H1 (cell line): Measurements from ENCODE around the gene LCN10. TPM values are rescaled to one million over a fixed set of nuclear protein-coding genes. Genes with fewer than 3 reads are reported as not detected.

Experiments
- CTCF ChIA-PET: fragments of 300-600 bp; sonication (Branson Sonifier 250); formaldehyde crosslinking; loops from one replicate; lab custom pipeline; 2021; ENCODE audit not compliant: partially characterized antibody; lab: Charles Lee
- POLR2A ChIA-PET: fragments of 300-600 bp; sonication (Branson Sonifier 250); formaldehyde crosslinking; loops from one replicate; lab custom pipeline; 2021; ENCODE audit warnings: inconsistent platforms; ENCODE audit not compliant: partially characterized antibody; lab: Charles Lee
- DNase-seq, 2 experiments: peaks; one replicate each; pipeline versions ENCODE4 v3.0.0 to v3.0.0-alpha.2; 2010 to 2022; ENCODE audit warnings: low spot score in 2 of 2, low read depth in 1 of 2, mixed read lengths in 1 of 2
- FAIRE-seq: peaks from 2 replicates; lab custom pipeline; 2011; peaks lifted over from hg19 to GRCh38; lab: Jason Lieb, UNC
- H2AFZ ChIP-seq: 2 replicates; pipeline ENCODE4 v1.8.1; 2012; ENCODE audit warnings: low read length, inconsistent platforms
- H2AK5ac ChIP-seq: 2 replicates; pipeline ENCODE4 v1.6.1; 2013; ENCODE audit warnings: low read depth, low read length
- H2BK120ac ChIP-seq: replicated peaks from 2 replicates; pipeline ENCODE3; 2013; ENCODE audit warnings: low read depth, low read length, inconsistent platforms
- H2BK12ac ChIP-seq: 2 replicates; pipeline ENCODE4 v1.6.1; 2013; ENCODE audit warnings: low read depth, low read length
- H2BK15ac ChIP-seq: 2 replicates; pipeline ENCODE4 v1.6.1; 2013; ENCODE audit warnings: low read length
- H2BK20ac ChIP-seq: 2 replicates; pipeline ENCODE4 v1.6.1; 2013; ENCODE audit warnings: low read length
- H2BK5ac ChIP-seq: 2 replicates; pipeline ENCODE4 v1.6.1; 2013; ENCODE audit warnings: low read depth, low read length
- H3K14ac ChIP-seq: 2 replicates; pipeline ENCODE4 v1.6.1; 2013; ENCODE audit warnings: inconsistent platforms; ENCODE audit not compliant: insufficient read length
- H3K18ac ChIP-seq: 2 replicates; pipeline ENCODE4 v1.6.1; 2013; ENCODE audit warnings: low read length; ENCODE audit errors: extremely low read depth
- H3K23ac ChIP-seq: 2 replicates; pipeline ENCODE4 v1.6.1; 2013; ENCODE audit warnings: inconsistent platforms; ENCODE audit not compliant: insufficient read length
- H3K23me2 ChIP-seq: 2 replicates; pipeline ENCODE4 v1.6.1; 2013; ENCODE audit warnings: low read depth, low read length
- H3K27ac ChIP-seq: 2 replicates; pipeline ENCODE4 v1.6.1; 2011; ENCODE audit warnings: low read depth, low read length, inconsistent platforms
- H3K27me3 ChIP-seq, 4 experiments: replicated peaks in 1 of 4; 1 replicate in 1 of 4; 2 replicates in 3 of 4; pipeline versions ENCODE4 v1.6.1 to v1.8.1; 2011 to 2013; ENCODE audit warnings: low read length in 3 of 4, mild to moderate bottlenecking in 3 of 4, inconsistent platforms in 2 of 4, mixed read lengths in 2 of 4, moderate library complexity in 1 of 4; ENCODE audit not compliant: control insufficient read depth in 3 of 4, insufficient read depth in 3 of 4; ENCODE audit errors: extremely low read depth in 1 of 4
- H3K36me3 ChIP-seq, 4 experiments: 2 replicates each; pipeline versions ENCODE4 v1.6.1 to v1.8.1; 2011 to 2013; ENCODE audit warnings: mild to moderate bottlenecking in 4 of 4, low read length in 3 of 4, moderate library complexity in 2 of 4, control low read depth in 1 of 4, inconsistent platforms in 1 of 4; ENCODE audit not compliant: insufficient read depth in 4 of 4, control insufficient read depth in 2 of 4
- H3K4ac ChIP-seq: replicated peaks from 2 replicates; pipeline ENCODE3; 2013; ENCODE audit warnings: low read length, low read depth, mixed read lengths, inconsistent platforms; ENCODE audit not compliant: insufficient read length
- H3K4me1 ChIP-seq, 4 experiments: replicated peaks in 1 of 4; 1 replicate in 1 of 4; 2 replicates in 3 of 4; pipeline versions ENCODE4 v1.6.1 to v1.8.1; 2011 to 2013; ENCODE audit warnings: low read length in 3 of 4, inconsistent platforms in 2 of 4, mixed read lengths in 1 of 4; ENCODE audit not compliant: insufficient read depth in 4 of 4, control insufficient read depth in 3 of 4
- H3K4me2 ChIP-seq, 2 experiments: 2 replicates each; pipeline versions ENCODE4 v1.6.1 to v1.8.1; 2011 to 2013; ENCODE audit warnings: low read depth in 2 of 2, low read length in 2 of 2, control low read depth in 1 of 2, inconsistent platforms in 1 of 2, mild to moderate bottlenecking in 1 of 2; ENCODE audit not compliant: insufficient read depth in 1 of 2
- H3K4me3 ChIP-seq, 4 experiments: fragments of 200-600, 300-600 bp in 1 of 4; sonication (generic), shearing (Covaris generic), sonication (Bioruptor Twin) in 1 of 4; 2 replicates each; pipeline versions ENCODE4 v1.5.1 to v1.8.1; 2011 to 2016; ENCODE audit warnings: low read length in 4 of 4, low read depth in 3 of 4, control low read depth in 2 of 4, inconsistent platforms in 2 of 4, mild to moderate bottlenecking in 2 of 4, mixed read lengths in 1 of 4, moderate library complexity in 1 of 4; ENCODE audit not compliant: insufficient read depth in 2 of 4; ENCODE audit errors: extremely low read depth in 1 of 4
- H3K56ac ChIP-seq: replicated peaks from 2 replicates; pipeline ENCODE3; 2013; ENCODE audit warnings: low read depth, mild to moderate bottlenecking, mixed read lengths, low read length, inconsistent platforms; ENCODE audit not compliant: insufficient read length
- H3K79me1 ChIP-seq: 2 replicates; pipeline ENCODE4 v1.6.1; 2013; ENCODE audit warnings: low read depth, low read length, control low read depth
- H3K79me2 ChIP-seq, 2 experiments: 2 replicates each; pipeline versions ENCODE4 v1.6.1 to v1.8.1; 2012 to 2013; ENCODE audit warnings: low read length in 2 of 2, mild to moderate bottlenecking in 2 of 2, inconsistent platforms in 1 of 2; ENCODE audit not compliant: insufficient read depth in 2 of 2, control insufficient read depth in 1 of 2
- H3K9ac ChIP-seq, 4 experiments: replicated peaks in 1 of 4; 1 replicate in 1 of 4; 2 replicates in 3 of 4; pipeline versions ENCODE4 v1.6.1 to v1.8.1; 2011 to 2013; ENCODE audit warnings: low read depth in 3 of 4, low read length in 3 of 4, control low read depth in 2 of 4, mild to moderate bottlenecking in 2 of 4, moderate library complexity in 2 of 4, inconsistent platforms in 1 of 4; ENCODE audit errors: extremely low read depth in 1 of 4
- H3K9me3 ChIP-seq, 2 experiments: 2 replicates each; pipeline versions ENCODE4 v1.6.1 to v1.8.1; 2012 to 2013; ENCODE audit warnings: mild to moderate bottlenecking in 2 of 2, moderate library complexity in 2 of 2, control low read depth in 1 of 2, inconsistent platforms in 1 of 2, low read depth in 1 of 2, low read length in 1 of 2, mixed read lengths in 1 of 2; ENCODE audit not compliant: insufficient read depth in 2 of 2
- H4K20me1 ChIP-seq, 2 experiments: replicated peaks in 1 of 2; 2 replicates each; pipeline versions ENCODE3 to v1.8.1; 2011 to 2013; ENCODE audit warnings: inconsistent platforms in 2 of 2, low read length in 2 of 2, mild to moderate bottlenecking in 1 of 2; ENCODE audit not compliant: insufficient read depth in 2 of 2, control insufficient read depth in 1 of 2
- H4K5ac ChIP-seq: 2 replicates; pipeline ENCODE4 v1.6.1; 2013; ENCODE audit warnings: low read length, low read depth, mixed read lengths, inconsistent platforms; ENCODE audit not compliant: insufficient read length
- H4K8ac ChIP-seq: 2 replicates; pipeline ENCODE4 v1.8.0; 2013; ENCODE audit warnings: mild to moderate bottlenecking, moderate library complexity, low read length, inconsistent platforms; ENCODE audit not compliant: insufficient read depth; ENCODE audit errors: extremely low read depth
- H4K91ac ChIP-seq: replicated peaks from 2 replicates; pipeline ENCODE3; 2013; ENCODE audit warnings: low read length, mixed read lengths, inconsistent platforms; ENCODE audit not compliant: insufficient read length
- BCL11A ChIP-seq, 2 experiments: IDR thresholded peaks; one replicate each; pipeline ENCODE4 v1.6.1; 2011; ENCODE audit warnings: low read depth in 2 of 2, low read length in 2 of 2, mild to moderate bottlenecking in 2 of 2
- CBX5 ChIP-seq: fragments of 300-800, 300-1000 bp; sonication (generic); IDR thresholded peaks from 2 replicates; pipeline ENCODE4 v1.7.1; 2016; ENCODE audit warnings: antibody characterized with exemption, low read length, low read depth
- FOSL1 ChIP-seq: IDR thresholded peaks from 2 replicates; pipeline ENCODE4 v1.6.1; 2011; ENCODE audit warnings: mild to moderate bottlenecking, low read depth, low read length, moderate library complexity; ENCODE audit not compliant: insufficient read depth
- HDAC6 ChIP-seq: IDR thresholded peaks from one replicate; pipeline ENCODE4 v1.7.1; 2012; ENCODE audit warnings: low read depth, mild to moderate bottlenecking, inconsistent platforms, low read length, moderate library complexity
- JUN ChIP-seq: IDR thresholded peaks from 2 replicates; pipeline ENCODE4 v1.6.1; 2011; ENCODE audit warnings: low read depth, mild to moderate bottlenecking, improper control_type of control experiment, low read length
- PHF8 ChIP-seq: fragments of 200-600 bp; sonication (generic); conservative IDR thresholded peaks from 2 replicates; pipeline ENCODE4 v1.7.1; 2012; ENCODE audit warnings: low read depth, mild to moderate bottlenecking, inconsistent platforms, low read length, moderate library complexity
- POLR2AphosphoS5 ChIP-seq: IDR thresholded peaks from 2 replicates; pipeline ENCODE4 v1.6.1; 2011; ENCODE audit warnings: low read depth, low read length
- SAP30 ChIP-seq: fragments of 300-600 bp; sonication (generic); IDR thresholded peaks from 2 replicates; pipeline ENCODE4 v1.7.1; 2012; ENCODE audit warnings: low read length, moderate library complexity, mild to moderate bottlenecking, inconsistent platforms; ENCODE audit not compliant: insufficient read depth, insufficient replicate concordance
- SP2 ChIP-seq: IDR thresholded peaks from 2 replicates; pipeline ENCODE4 v1.6.1; 2012; ENCODE audit warnings: mild to moderate bottlenecking, low read length, inconsistent platforms
- SUZ12 ChIP-seq: fragments of 200-600 bp; sonication (generic); IDR thresholded peaks from 2 replicates; pipeline ENCODE4 v1.6.1; 2012; ENCODE audit warnings: mild to moderate bottlenecking, inconsistent platforms, low read length, moderate library complexity, mixed read lengths
- TBP ChIP-seq: IDR thresholded peaks from 2 replicates; pipeline ENCODE4 v1.6.1; 2011; ENCODE audit warnings: low read depth, low read length, improper control_type of control experiment
- WGBS, 2 experiments: shearing (Covaris generic) in 1 of 2; methylation state at CpG; one replicate each; pipeline versions ENCODE4 v1.1.6 to v1.1.7; 2013 to 2015; ENCODE audit warnings: low lambda C conversion rate in 2 of 2, mixed read lengths in 2 of 2, inconsistent platforms in 1 of 2, low coverage in 1 of 2, missing lambda C conversion rate in 1 of 2; ENCODE audit not compliant: insufficient replicate concordance in 2 of 2, insufficient coverage in 1 of 2, insufficient read length in 1 of 2; ENCODE audit errors: extremely low coverage in 1 of 2, missing lambda C conversion rate in 1 of 2; 5-methylcytosine and 5-hydroxymethylcytosine counted together
- polyA plus RNA-seq, 7 experiments: library from polyadenylated mRNA; depleted of rRNA in 3 of 7; stranded (reverse) in 5 of 7; unstranded in 2 of 7; fragments of >200 nt in 5 of 7; fragments of 200-250 nt in 2 of 7; gene quantifications; 1 replicate in 5 of 7; 2 replicates in 1 of 7; 4 replicates in 1 of 7; pipeline versions ENCODE4 v1.2.1 to v1.2.3, GENCODE V29; 2011 to 2013; ENCODE audit warnings: missing spikeins in 2 of 7, mixed read lengths in 2 of 7
- total RNA-seq: library from RNA; stranded (reverse); fragmentation: NEBNext Ultra II Directional; extraction: Animal tissue kit (Norgen Biotek cat#: 25700); gene quantifications from 2 replicates; pipeline ENCODE4 v1.2.1, GENCODE V29; 2021

LCN10 gene
- total and polyA plus RNA-seq, 2 of the 8 experiments (the other 6 are each of a cell fraction or from before 2014, with no cell fraction given), result 2.6 to 2.8 TPM

DNA sequence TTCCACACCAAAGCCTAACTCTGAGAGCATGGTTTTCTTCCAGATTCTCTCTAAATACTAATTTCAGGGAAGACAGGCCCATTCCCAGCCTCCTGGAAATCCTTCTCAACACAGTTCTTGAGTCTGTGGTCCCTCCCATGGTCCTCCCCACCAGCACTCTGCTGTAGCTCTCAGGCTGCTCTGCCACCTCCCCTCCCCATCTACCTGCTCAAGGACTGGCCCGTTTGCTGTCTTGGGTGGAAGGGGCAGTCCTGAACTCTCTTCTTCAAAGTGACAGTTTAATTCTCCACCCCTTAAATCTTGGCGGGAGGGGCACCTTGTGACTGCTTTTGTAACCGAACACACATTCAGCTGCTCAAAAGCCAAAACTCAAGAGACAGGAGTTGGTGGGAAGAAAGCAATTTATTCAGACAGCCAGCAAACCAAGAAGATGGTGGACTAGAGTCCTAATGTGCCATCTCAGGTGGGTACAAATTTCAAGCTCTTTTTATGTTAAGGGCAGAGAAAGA lies 29.2 kb upstream of the LCN10 start:
- no peaks in the 10 kb centered on the region for H3K36me3 ChIP-seq

More for the DNA sequence above, 29.2 kb upstream of the LCN10 start:
- ChIA-PET CTCF (interaction anchor here (0.8 to 9.6 kb wide), 8 partner anchors 7 to 391 kb away, joined by 3 to 88 read pairs (median 4); partner anchors contain the start of gene LCN8), POLR2A (interaction anchor here (0.6 kb wide), 1 partner anchor 209 kb away, joined by 3 read pairs; no protein-coding TSS in a partner anchor)
- Histone ChIP-seq H3K56ac (no peak overlapping the region), H2BK5ac (no peak overlapping the region), H2AFZ (no peak overlapping the region), H3K23me2 (no peaks in the 10 kb centered on the region), H2BK15ac (no peak overlapping the region), H3K4ac (no peak overlapping the region), H3K79me2 (no peaks in the 10 kb centered on the region), H2BK120ac (no peak overlapping the region), H3K9ac (no peak overlapping the region), H3K4me2 (no peak overlapping the region), H4K91ac (no peak overlapping the region), H2BK12ac (no peak overlapping the region), H3K18ac (no peak overlapping the region), H4K8ac (no peak overlapping the region), H3K27ac (no peak overlapping the region), H3K79me1 (no peaks in the 10 kb centered on the region), H3K4me1 (no peaks in the 10 kb centered on the region), H4K20me1 (no peaks in the 10 kb centered on the region)
- 94% methylated on average over 3 of the region's 3 CpGs; no CpG with 5 or more reads in 1 of the 2 experiments for WGBS, 2 experiments
- FAIRE-seq (no peak), DNase-seq (no peak)
- no peak for TF ChIP-seq TBP
- TF ChIP-seq SUZ12, result no peak
- TF ChIP-seq FOSL1, result no peak
- no peak for TF ChIP-seq JUN
- no peak for TF ChIP-seq SP2
- TF ChIP-seq POLR2AphosphoS5, result no peak
- TF ChIP-seq SAP30, result no peak
- TF ChIP-seq CBX5, result no peak
- TF ChIP-seq PHF8, result no peak
- TF ChIP-seq BCL11A (IDR thresholded peaks at IDR 0.05; ENCODE audit: low read depth in 2 of 2, low read length in 2 of 2), result no peak
- no peak for TF ChIP-seq HDAC6
- TF ChIP-seq, all 59 proteins: peak for 0
- Histone ChIP-seq H3K9me3 (peaks cover 0 to 7% of the 10 kb centered on the region in 2 experiments), H3K4me3 (no peak overlapping the region), H3K23ac (no peak overlapping the region), H3K14ac (no peak overlapping the region), H4K5ac (no peak overlapping the region), H2AK5ac (no peak overlapping the region), H3K27me3 (no peaks in the 10 kb centered on the region), H2BK20ac (no peak overlapping the region)
